HFFc6 (cell line): ENCODE data around the gene PDLIM7. TPM values are rescaled to one million over a fixed set of nuclear protein-coding genes. Genes with fewer than 3 reads are reported as not detected.

Source experiments
- DNase-seq: peaks from one replicate; pipeline ENCODE4 v3.0.0-alpha.2; 2018
- H3K27ac Mint-ChIP-seq: 2 replicates; pipeline ENCODE4 v1.8.0; 2020; ENCODE audit warnings: mild to moderate bottlenecking, mixed read lengths
- H3K27me3 Mint-ChIP-seq: 2 replicates; pipeline ENCODE4 v1.8.0; 2021; ENCODE audit warnings: mild to moderate bottlenecking, moderate library complexity, mixed read lengths; ENCODE audit not compliant: insufficient read depth
- H3K36me3 Mint-ChIP-seq: 2 replicates; pipeline ENCODE4 v1.8.0; 2021; ENCODE audit warnings: low read depth, mixed read lengths
- H3K4me1 Mint-ChIP-seq: 2 replicates; pipeline ENCODE4 v1.8.0; 2020; ENCODE audit warnings: low read depth, mixed read lengths
- H3K4me3 Mint-ChIP-seq: 2 replicates; pipeline ENCODE4 v1.8.0; 2020; ENCODE audit warnings: mild to moderate bottlenecking, moderate library complexity, mixed read lengths
- H3K9me3 Mint-ChIP-seq: 2 replicates; pipeline ENCODE4 v1.8.0; 2020; ENCODE audit warnings: mild to moderate bottlenecking, mixed read lengths
- total RNA-seq, 6 experiments: library from RNA; stranded (reverse); fragmentation: NEBNext Ultra II Directional; extraction: Animal tissue kit (Norgen Biotek cat#: 25700); gene quantifications; 2 replicates in 1 of 6; 3 replicates in 5 of 6; pipeline ENCODE4 v1.2.3, GENCODE V29; 2021
- TF ChIP-seq, protein P1 (sequence below): fragments of 200-600 bp; sonication (generic); IDR thresholded peaks from 2 replicates; pipeline ENCODE4 v1.5.0; 2021; ENCODE audit warnings: antibody characterized with exemption, mild to moderate bottlenecking

The PDLIM7 gene
- total RNA-seq, 6 experiments from 2014 or later: 339 to 353 (median 343) TPM

DNA sequence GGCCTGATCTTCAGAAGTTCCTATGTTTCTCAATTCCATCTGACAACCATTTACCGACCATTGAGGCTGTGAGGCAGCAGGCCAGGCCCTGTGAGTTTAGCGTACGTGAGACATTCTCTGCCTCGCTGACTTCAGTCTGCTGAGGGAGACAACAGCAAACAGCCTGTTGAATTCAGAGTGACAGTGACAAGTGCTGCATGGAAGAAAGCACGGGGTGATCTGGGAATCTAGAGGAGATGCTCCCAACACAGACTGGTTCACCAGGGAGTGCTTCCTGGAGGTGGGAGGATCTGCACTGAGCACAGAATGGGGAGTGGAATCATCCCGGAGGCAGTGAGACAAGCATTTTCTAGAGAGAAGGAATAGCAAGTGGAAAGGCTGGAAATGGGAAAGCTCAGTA lies 29.4 kb upstream of the PDLIM7 start:
- Mint-ChIP-seq H3K36me3 (peaks cover 4% of the 10 kb centered on the region), H3K27ac (no peak overlapping the region), H3K9me3 (no peaks in the 10 kb centered on the region), H3K27me3 (no peaks in the 10 kb centered on the region; the same call in 1 of the 2 replicates), H3K4me1 (no peaks in the 10 kb centered on the region), H3K4me3 (no peak overlapping the region)
- DNase-seq: no peak
- TF ChIP-seq, protein P1, sequence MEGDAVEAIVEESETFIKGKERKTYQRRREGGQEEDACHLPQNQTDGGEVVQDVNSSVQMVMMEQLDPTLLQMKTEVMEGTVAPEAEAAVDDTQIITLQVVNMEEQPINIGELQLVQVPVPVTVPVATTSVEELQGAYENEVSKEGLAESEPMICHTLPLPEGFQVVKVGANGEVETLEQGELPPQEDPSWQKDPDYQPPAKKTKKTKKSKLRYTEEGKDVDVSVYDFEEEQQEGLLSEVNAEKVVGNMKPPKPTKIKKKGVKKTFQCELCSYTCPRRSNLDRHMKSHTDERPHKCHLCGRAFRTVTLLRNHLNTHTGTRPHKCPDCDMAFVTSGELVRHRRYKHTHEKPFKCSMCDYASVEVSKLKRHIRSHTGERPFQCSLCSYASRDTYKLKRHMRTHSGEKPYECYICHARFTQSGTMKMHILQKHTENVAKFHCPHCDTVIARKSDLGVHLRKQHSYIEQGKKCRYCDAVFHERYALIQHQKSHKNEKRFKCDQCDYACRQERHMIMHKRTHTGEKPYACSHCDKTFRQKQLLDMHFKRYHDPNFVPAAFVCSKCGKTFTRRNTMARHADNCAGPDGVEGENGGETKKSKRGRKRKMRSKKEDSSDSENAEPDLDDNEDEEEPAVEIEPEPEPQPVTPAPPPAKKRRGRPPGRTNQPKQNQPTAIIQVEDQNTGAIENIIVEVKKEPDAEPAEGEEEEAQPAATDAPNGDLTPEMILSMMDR: no peak

DNA sequence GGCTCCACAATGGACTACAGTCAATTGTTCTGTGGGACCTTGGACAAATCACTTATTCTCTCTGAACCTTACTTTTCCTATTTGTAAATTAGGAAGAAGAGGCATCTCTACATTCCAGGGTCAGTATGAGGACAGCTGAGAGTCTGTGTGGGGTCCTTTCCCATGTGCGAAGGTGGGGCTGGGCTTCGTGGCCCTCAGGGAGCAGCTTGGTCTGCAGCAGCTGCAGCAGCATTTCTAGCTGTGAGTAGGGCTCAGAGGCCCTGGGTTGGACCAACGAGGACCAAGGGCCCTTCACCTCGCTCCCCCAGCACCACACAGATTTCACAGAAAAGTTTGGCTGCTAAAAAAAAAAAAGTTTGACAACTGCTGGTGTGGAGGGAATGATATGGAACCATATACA lies 28.8 kb upstream of the PDLIM7 start:
- no peaks in the 10 kb centered on the region; the same call in 1 of the 2 replicates for H3K27me3 Mint-ChIP-seq
- no peaks in the 10 kb centered on the region for H3K4me1 Mint-ChIP-seq
- TF ChIP-seq, protein P1: no peak

DNA sequence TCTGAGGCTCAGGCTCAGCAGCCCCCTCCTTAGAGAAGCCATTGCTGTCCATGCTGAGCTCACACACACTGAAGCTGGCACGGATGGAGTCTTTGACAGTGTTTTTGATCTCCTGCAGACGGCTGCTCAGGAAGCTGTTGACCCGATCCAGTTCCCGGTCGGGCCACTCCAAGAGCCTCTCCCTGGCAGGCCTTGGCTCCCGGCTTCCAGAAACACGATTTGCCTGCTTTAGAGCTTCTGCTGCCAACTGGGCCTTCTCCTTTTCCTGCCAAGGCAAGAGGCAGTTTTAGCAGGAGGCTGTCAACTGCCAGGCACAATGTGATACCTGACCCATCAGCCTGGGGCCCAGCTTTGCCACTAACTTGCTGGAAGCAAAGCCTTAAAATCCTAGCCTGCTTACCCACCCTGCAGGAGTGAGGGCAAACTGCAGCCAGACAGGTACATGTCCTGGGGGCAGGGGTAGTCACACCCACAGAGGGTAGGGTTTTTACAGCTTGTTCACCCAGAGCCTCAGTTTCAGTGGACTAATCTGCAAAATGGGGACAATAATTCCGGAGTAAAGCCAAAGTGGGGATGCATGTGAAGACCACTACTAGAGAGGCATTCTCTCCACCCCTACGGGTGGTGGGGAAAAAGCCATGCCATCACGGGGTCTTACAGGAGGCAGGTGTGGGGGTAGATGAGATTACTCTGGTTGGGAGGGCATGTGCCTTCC lies 27.7 kb upstream of the PDLIM7 start:
- no peak overlapping the region for H3K27ac Mint-ChIP-seq
- H3K36me3 Mint-ChIP-seq: peaks cover 6% of the 10 kb centered on the region
- DNase-seq: no peak
- H3K4me1 Mint-ChIP-seq: no peaks in the 10 kb centered on the region
- no peak overlapping the region for H3K4me3 Mint-ChIP-seq
- TF ChIP-seq, protein P1: no peak
- no peaks in the 10 kb centered on the region for H3K9me3 Mint-ChIP-seq
- H3K27me3 Mint-ChIP-seq: no peaks in the 10 kb centered on the region; the same call in none of the 2 replicates

More for the DNA sequence above, 28.8 kb upstream of the PDLIM7 start:
- no peak for DNase-seq
- no peaks in the 10 kb centered on the region for H3K9me3 Mint-ChIP-seq
- H3K27ac Mint-ChIP-seq: no peak overlapping the region
- no peak overlapping the region for H3K4me3 Mint-ChIP-seq
- H3K36me3 Mint-ChIP-seq: peaks cover 4% of the 10 kb centered on the region

DNA sequence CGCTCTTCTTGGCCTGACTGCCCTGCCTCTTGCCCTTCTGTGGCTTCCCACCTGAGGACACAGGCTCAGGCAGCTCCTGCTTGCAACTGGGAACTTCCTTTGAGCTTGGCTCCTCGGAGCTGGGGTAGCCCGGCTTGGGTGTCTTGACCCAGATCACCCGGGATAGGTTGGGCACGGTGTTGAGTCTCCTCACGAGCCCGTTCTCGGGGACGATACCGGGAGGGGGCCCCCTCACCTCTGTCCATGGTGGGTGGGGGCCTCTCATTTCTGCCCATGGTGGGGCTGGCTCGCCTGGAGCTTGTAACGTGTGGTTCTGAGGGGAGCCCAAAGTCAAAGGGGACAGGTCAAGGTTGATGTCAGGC lies 27.1 kb upstream of the PDLIM7 start:
- Mint-ChIP-seq H3K27me3 (no peaks in the 10 kb centered on the region; the same call in none of the 2 replicates), H3K27ac (no peak overlapping the region), H3K4me3 (no peak overlapping the region), H3K4me1 (0 out of 2 replicates have a peak, but pooled peaks cover 2% of the 10 kb centered on the region), H3K9me3 (no peaks in the 10 kb centered on the region), H3K36me3 (peaks cover 10% of the 10 kb centered on the region)
- TF ChIP-seq, protein P1: no peak
- DNase-seq: no peak

DNA sequence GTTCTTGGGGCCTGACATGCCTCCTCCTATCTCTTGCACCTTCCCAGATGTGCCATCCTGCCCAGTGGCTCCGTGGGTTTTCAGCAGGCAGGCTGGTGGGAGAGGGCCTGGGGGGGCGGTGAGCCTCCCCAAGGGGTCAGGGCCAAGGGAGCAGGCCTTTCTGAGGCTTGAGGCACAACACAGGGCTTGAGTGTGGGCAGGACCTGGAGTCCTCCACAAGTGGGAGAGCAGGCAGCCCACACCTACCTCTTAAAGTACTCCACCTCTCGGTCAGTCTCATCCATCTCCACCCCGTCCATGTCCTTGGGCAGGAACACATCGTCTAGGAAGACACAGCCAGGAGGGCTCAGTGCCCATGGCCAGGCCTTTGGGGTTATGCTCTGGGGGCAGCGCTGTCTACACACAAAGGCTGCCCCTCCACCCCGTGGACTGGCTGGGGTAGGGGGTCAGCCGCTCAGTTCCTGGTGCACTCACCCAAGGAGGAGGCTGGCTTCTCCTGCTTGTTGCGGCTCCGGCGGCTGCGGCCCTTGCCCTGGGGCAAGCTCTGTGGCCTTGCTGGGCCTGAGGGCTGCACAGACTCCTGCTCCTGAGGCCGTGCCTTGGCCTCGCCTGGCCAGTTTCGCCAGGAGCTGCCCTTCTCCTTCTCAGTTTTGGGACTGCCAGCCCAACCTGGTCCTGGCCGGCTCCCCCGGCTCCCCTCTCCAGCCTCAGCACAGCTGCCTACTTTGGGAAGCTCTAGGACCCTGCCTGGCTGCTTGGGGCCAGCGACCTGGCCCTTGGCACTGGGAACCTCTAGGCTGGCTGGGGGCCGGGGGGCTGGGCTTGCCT lies 26.5 kb upstream of the PDLIM7 start:
- TF ChIP-seq, protein P1: no peak
- Mint-ChIP-seq H3K36me3 (peaks cover 11% of the 10 kb centered on the region; the same call in 1 of the 2 replicates), H3K4me3 (no peak overlapping the region), H3K4me1 (0 out of 2 replicates have a peak, but pooled peaks cover 8% of the 10 kb centered on the region), H3K27me3 (no peaks in the 10 kb centered on the region; the same call in none of the 2 replicates), H3K9me3 (no peaks in the 10 kb centered on the region), H3K27ac (no peak overlapping the region)
- DNase-seq: no peak
